Kidney (tissue), 14 donors: Measurements from ENCODE around the gene CACNG5. TPM values are rescaled to one million over a fixed set of nuclear protein-coding genes. Genes with fewer than 3 reads are reported as not detected.
A peak's percentile ranks its signal among the peaks of the same experiment; 100 is the strongest.

Experiments
- DNase-seq, 5 donors: peaks; one replicate each; pipeline ENCODE4 v3.0.0-alpha.2; 2013 to 2020
- FAIRE-seq: peaks from 2 replicates; lab custom pipeline; 2012; peaks lifted over from hg19 to GRCh38; lab: Jason Lieb, UNC
- H3K27ac ChIP-seq, 2 donors: one replicate each; pipeline ENCODE4 v1.7.0; 2013; ENCODE audit warnings: low read depth in 2 of 2, low read length in 2 of 2, inconsistent platforms in 1 of 2
- H3K27me3 ChIP-seq: one replicate; pipeline ENCODE4 v1.7.1; 2013; ENCODE audit warnings: low read length, inconsistent platforms; ENCODE audit not compliant: control insufficient read depth, insufficient read depth
- H3K36me3 ChIP-seq, 3 donors: one replicate each; pipeline versions ENCODE4 v1.7.0 to v1.7.1; 2013; ENCODE audit warnings: low read length in 3 of 3, control low read depth in 1 of 3, inconsistent platforms in 1 of 3; ENCODE audit not compliant: insufficient read depth in 3 of 3, control insufficient read depth in 2 of 3
- H3K4me1 ChIP-seq, 3 donors: one replicate each; pipeline versions ENCODE4 v1.7.0 to v1.7.1; 2013; ENCODE audit warnings: low read length in 3 of 3, inconsistent platforms in 1 of 3, low read depth in 1 of 3; ENCODE audit not compliant: control insufficient read depth in 2 of 3, insufficient read depth in 2 of 3
- H3K4me3 ChIP-seq, 3 donors: one replicate each; pipeline versions ENCODE4 v1.7.0 to v1.8.1; 2013; ENCODE audit warnings: low read length in 3 of 3, control low read depth in 1 of 3, inconsistent platforms in 1 of 3
- H3K9ac ChIP-seq, 3 donors: one replicate each; pipeline versions ENCODE4 v1.7.0 to v1.7.1; 2013; ENCODE audit warnings: low read length in 3 of 3, control low read depth in 1 of 3, inconsistent platforms in 1 of 3
- H3K9me3 ChIP-seq, 3 donors: one replicate each; pipeline versions ENCODE4 v1.7.0 to v1.7.1; 2013; ENCODE audit warnings: low read length in 3 of 3, control low read depth in 1 of 3, inconsistent platforms in 1 of 3; ENCODE audit not compliant: control insufficient read depth in 2 of 3, insufficient read depth in 1 of 3
- CTCF ChIP-seq: IDR thresholded peaks from 3 replicates; pipeline ENCODE4 v1.5.1; 2012; ENCODE audit warnings: mild to moderate bottlenecking, moderate library complexity, borderline replicate concordance; ENCODE audit not compliant: insufficient read depth; ENCODE audit errors: extremely low read depth
- intact Hi-C: fragments of 100-400 bp; cut with DNase I; formaldehyde crosslinking; loops from one replicate; pipeline ENCODE4 v1.11.1; 2022
- polyA plus RNA-seq: library from polyadenylated mRNA; stranded (reverse); fragments of 350-450 nt; fragmentation: Illumina TruSeq; extraction: RNeasy Lipid Tissue Mini Kit (QIAGEN cat#74804); gene quantifications from one replicate; pipeline ENCODE4 v1.2.3, GENCODE V29; 2014; ENCODE audit warnings: low read depth, low replicate concordance; ENCODE audit not compliant: insufficient read depth
- total RNA-seq: library from RNA; stranded (reverse); fragmentation: NEBNext Ultra II Directional; extraction: Animal tissue kit (Norgen Biotek cat#: 25700); gene quantifications from one replicate; pipeline ENCODE4 v1.2.1, GENCODE V29; 2021
- donor health status: control.
- donor health status: control.
- donor health status: control.
- donor health status: control.
- donor health status: control.
- donor health status: DM: yes; HTN: yes; CAD: no.
- donor health status: Normal renal cell carcinoma (clear cell type).

Gene CACNG5
- total and polyA plus RNA-seq, 2 donors from 2014 or later = not detected

DNA sequence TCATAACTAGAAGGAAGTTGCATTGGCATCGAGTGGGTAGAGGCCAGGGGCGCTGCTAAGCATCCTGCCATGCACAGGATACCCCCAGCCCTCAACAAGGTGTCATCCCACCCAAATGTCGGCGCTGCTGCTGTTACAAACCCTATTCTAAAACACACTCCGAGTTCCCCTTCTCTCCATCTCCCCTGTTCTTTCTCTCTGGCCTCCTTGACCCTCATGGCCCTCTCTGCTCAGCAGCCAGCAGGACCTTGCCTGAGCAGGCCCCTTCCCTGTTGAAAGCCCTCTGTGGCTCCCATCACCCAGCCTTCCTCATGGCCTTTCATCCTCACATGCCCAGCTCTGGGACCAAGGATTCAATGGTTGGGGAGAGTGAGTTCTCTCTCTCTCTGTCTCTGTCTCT, 22.3 kb upstream of the CACNG5 start:
- intact Hi-C loops = no loop called here
- H3K36me3 ChIP-seq = no peaks in the 10 kb centered on the region
- FAIRE-seq (no peak), DNase-seq (peak in 1 of 5 donors; percentile 18)
- H3K27ac ChIP-seq = no peak overlapping the region
- no peak overlapping the region for H3K4me3 ChIP-seq
- H3K9ac ChIP-seq = no peak overlapping the region
- TF ChIP-seq CTCF = no peak
- H3K4me1 ChIP-seq = peaks cover 0 to 10% (median 0%) of the 10 kb centered on the region in 3 donors
- peaks cover 0 to 3% (median 0%) of the 10 kb centered on the region in 3 donors for H3K9me3 ChIP-seq
- H3K27me3 ChIP-seq = no peaks in the 10 kb centered on the region

GRCh38 chr17:66813296-66813695, 21.6 kb upstream of the CACNG5 start:
- TF ChIP-seq CTCF = no peak
- DNase-seq (peak in 2 of 5 donors; percentile 4 to 43), FAIRE-seq (no peak)
- Histone ChIP-seq H3K27ac (no peak overlapping the region), H3K9me3 (peaks cover 0 to 7% (median 0%) of the 10 kb centered on the region in 3 donors), H3K4me3 (no peak overlapping the region), H3K36me3 (no peaks in the 10 kb centered on the region), H3K9ac (no peak overlapping the region), H3K27me3 (no peaks in the 10 kb centered on the region), H3K4me1 (peaks cover 0 to 7% (median 0%) of the 10 kb centered on the region in 3 donors)
- intact Hi-C loops = no loop called here

- Histone ChIP-seq H3K4me3 (no peak overlapping the region), H3K27me3 (no peaks in the 10 kb centered on the region), H3K9ac (no peak overlapping the region), H3K9me3 (peaks cover 0 to 7% (median 0%) of the 10 kb centered on the region in 3 donors), H3K36me3 (no peaks in the 10 kb centered on the region), H3K27ac (no peak overlapping the region), H3K4me1 (peaks cover 0 to 7% (median 0%) of the 10 kb centered on the region in 3 donors)
- FAIRE-seq = no peak
- intact Hi-C loops = no loop called here
- DNase-seq = peak in 1 of 5 donors; percentile 7
- no peak for TF ChIP-seq CTCF
Measured at GRCh38 chr17:66814026-66814425, 20.9 kb upstream of the CACNG5 start.

GRCh38 chr17:66814570-66814969, 20.3 kb upstream of the CACNG5 start:
- Histone ChIP-seq H3K4me1 (peaks cover 0 to 7% (median 0%) of the 10 kb centered on the region in 3 donors), H3K36me3 (no peaks in the 10 kb centered on the region), H3K4me3 (no peak overlapping the region), H3K9ac (no peak overlapping the region), H3K9me3 (peaks cover 0 to 7% (median 0%) of the 10 kb centered on the region in 3 donors), H3K27ac (no peak overlapping the region), H3K27me3 (no peaks in the 10 kb centered on the region)
- FAIRE-seq = no peak
- no peak for TF ChIP-seq CTCF
- DNase-seq = peak in 1 of 5 donors; percentile 26
- intact Hi-C loops = no loop called here
